Measurements from ENCODE around the gene AATF.

The AATF gene

GRCh38 chr17:37019741-37020129, 71.0 kb downstream of the AATF start:
- no peak overlapping the region for H3K4me3 ChIP-seq (ENCODE audit: low read length)
- DNase-seq (ENCODE audit: low read depth) = no peak
- TF ChIP-seq, protein P1, sequence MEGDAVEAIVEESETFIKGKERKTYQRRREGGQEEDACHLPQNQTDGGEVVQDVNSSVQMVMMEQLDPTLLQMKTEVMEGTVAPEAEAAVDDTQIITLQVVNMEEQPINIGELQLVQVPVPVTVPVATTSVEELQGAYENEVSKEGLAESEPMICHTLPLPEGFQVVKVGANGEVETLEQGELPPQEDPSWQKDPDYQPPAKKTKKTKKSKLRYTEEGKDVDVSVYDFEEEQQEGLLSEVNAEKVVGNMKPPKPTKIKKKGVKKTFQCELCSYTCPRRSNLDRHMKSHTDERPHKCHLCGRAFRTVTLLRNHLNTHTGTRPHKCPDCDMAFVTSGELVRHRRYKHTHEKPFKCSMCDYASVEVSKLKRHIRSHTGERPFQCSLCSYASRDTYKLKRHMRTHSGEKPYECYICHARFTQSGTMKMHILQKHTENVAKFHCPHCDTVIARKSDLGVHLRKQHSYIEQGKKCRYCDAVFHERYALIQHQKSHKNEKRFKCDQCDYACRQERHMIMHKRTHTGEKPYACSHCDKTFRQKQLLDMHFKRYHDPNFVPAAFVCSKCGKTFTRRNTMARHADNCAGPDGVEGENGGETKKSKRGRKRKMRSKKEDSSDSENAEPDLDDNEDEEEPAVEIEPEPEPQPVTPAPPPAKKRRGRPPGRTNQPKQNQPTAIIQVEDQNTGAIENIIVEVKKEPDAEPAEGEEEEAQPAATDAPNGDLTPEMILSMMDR (conservative IDR thresholded peaks at IDR 0.05; ENCODE audit: low read length) = no peak

DNA sequence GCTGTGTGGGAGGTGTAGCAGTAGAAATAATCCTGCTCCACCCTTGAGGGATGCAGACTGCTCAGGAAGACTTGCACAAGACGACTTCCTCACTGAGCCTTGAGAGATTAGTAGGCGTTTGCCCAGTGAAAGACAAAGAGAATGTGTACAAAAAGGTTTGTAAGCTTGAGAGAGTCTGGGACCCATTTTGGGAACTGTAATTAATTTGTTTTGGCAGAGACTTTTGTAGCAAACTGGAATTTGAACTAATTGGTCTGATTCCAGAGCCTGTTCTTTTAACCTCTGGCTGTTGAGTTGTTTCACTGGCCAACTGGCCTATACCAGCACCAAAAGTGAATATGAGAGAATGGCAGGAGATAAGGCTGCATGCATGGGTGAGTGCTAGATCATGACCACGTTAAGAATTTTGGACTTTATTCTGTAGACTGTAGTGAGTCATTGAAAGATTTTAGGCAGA, 75.5 kb downstream of the AATF start:
- DNase-seq (ENCODE audit: low read depth) = no peak

DNA sequence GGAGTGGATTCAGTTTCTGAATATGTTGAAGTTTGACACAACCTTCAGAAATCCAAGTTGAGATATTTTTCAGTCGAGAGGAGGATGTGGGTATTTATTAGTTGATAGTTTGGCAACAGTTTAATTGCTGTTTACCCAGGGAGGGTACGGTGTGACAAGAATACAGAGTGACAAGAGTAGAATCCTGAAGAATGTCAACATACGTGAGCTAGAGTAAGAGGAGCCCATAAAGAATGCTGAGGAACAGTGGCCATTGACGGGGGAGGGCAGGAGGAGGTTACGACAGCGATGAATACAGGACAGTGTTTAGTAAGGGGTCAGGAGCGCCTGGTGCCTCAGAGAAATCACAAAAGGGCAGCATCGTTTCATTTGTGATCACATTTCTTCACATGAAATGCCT, 76.5 kb downstream of the AATF start:
- no peak overlapping the region for H3K4me3 ChIP-seq (ENCODE audit: low read length)
- TF ChIP-seq, protein P1 (conservative IDR thresholded peaks at IDR 0.05; ENCODE audit: low read length) = no peak
- no peak for DNase-seq (ENCODE audit: low read depth)

More for the DNA sequence above, 75.5 kb downstream of the AATF start:
- no peak overlapping the region for H3K4me3 ChIP-seq (ENCODE audit: low read length)
- TF ChIP-seq, protein P1 (conservative IDR thresholded peaks at IDR 0.05; ENCODE audit: low read length) = no peak

- TF ChIP-seq, protein P1 (conservative IDR thresholded peaks at IDR 0.05; ENCODE audit: low read length) = no peak
These were observed 77.2 kb downstream of the AATF start for GRCh38 chr17:37025847-37026530.

GRCh38 chr17:37026531-37026869, 77.7 kb downstream of the AATF start:
- H3K4me3 ChIP-seq (ENCODE audit: low read length) = no peak overlapping the region
- no peak for DNase-seq (ENCODE audit: low read depth)
- TF ChIP-seq, protein P1 (conservative IDR thresholded peaks at IDR 0.05; ENCODE audit: low read length) = no peak

More at GRCh38 chr17:37025847-37026530, 77.2 kb downstream of the AATF start:
- no peak for DNase-seq (ENCODE audit: low read depth)
- H3K4me3 ChIP-seq (ENCODE audit: low read length) = no peak overlapping the region

GRCh38 chr17:37028040-37028439, 79.3 kb downstream of the AATF start:
- no peak overlapping the region for H3K4me3 ChIP-seq (ENCODE audit: low read length)
- DNase-seq (ENCODE audit: low read depth) = no peak
- TF ChIP-seq, protein P1 (conservative IDR thresholded peaks at IDR 0.05; ENCODE audit: low read length) = no peak

DNA sequence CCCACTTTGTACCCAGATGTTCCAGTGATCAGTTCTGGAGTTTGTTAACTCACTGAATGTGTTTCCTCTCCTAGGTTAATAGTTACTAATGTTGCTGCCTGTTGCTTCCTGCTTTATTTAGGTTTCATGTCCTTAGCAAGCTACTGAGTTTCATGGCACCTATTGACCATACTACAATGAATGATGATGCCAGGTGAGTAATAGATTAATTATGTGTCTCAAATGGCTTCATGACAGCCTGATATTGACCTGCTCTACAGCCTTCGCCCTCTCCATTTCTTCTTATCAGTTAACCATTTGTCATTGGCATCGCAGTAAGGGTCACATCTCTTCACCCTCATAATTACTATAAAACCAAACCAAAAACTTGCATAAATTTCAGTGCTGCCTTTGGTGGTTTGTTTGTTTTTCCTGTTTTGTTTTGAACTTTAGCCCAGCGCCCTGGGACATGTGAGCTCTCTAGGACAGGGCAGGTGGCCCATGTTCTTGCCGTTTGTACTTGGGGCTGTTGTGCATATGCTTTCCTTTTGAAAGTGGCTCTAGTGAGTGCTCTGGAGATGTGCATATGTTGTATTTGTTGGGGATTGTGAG, 82.8 kb downstream of the AATF start:
- TF ChIP-seq, protein P1 (conservative IDR thresholded peaks at IDR 0.05; ENCODE audit: low read length) = no peak
- DNase-seq (ENCODE audit: low read depth) = no peak
- H3K4me3 ChIP-seq (ENCODE audit: low read length) = no peak overlapping the region

All from AG10803 (cell line).